ENCODE results near the gene PRKACB. TPM values are rescaled to one million over a fixed set of nuclear protein-coding genes. Genes with fewer than 3 reads are reported as not detected.

PRKACB gene
- total and polyA plus RNA-seq, 2 of the 8 experiments (the other 6 are each of a cell fraction or from before 2014, with no cell fraction given), result 7.8 to 31.0 TPM

DNA sequence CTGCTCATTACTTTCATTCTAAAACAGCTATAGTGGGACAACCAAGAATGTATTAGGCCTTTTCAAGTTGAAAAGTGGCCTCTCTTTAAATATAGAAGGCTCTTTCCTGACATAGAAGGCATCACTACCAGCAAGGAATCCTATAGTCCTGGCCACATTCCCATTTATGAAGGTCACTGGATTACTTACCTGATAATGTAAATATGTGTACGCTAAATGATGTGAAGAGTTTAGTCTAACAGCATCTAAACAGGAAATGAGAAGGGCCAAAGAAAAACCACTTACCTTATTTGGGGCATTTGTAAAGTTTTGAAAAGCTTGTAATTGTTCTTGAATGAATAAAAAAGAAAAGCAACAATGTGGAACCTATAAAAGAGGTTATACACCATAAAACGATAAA is 24.7 kb downstream of the PRKACB start:
- Histone ChIP-seq H2BK5ac (ENCODE audit: low read depth, low read length) (no peak overlapping the region), H3K23me2 (ENCODE audit: low read depth, low read length) (no peaks in the 10 kb centered on the region), H3K18ac (ENCODE audit: extremely low read depth, low read length) (no peak overlapping the region), H3K9me3 (ENCODE audit: insufficient read depth in 2 of 2, low read depth in 1 of 2, low read length in 1 of 2) (no peaks in the 10 kb centered on the region), H4K8ac (ENCODE audit: extremely low read depth, insufficient read depth, low read length) (no peak overlapping the region), H3K9ac (replicated peaks in 1 of 4; ENCODE audit: extremely low read depth in 1 of 4, low read depth in 3 of 4, low read length in 3 of 4) (no peak overlapping the region), H3K79me2 (ENCODE audit: control insufficient read depth in 1 of 2, insufficient read depth in 2 of 2, low read length in 2 of 2) (no peaks in the 10 kb centered on the region), H3K56ac (replicated peaks; ENCODE audit: insufficient read length, low read depth, low read length) (no peak overlapping the region), H4K20me1 (replicated peaks in 1 of 2; ENCODE audit: control insufficient read depth in 1 of 2, insufficient read depth in 2 of 2, low read length in 2 of 2) (no peaks in the 10 kb centered on the region), H3K4ac (replicated peaks; ENCODE audit: insufficient read length, low read depth, low read length) (no peak overlapping the region), H3K23ac (ENCODE audit: insufficient read length) (no peak overlapping the region), H2BK15ac (ENCODE audit: low read length) (no peak overlapping the region), H4K91ac (replicated peaks; ENCODE audit: insufficient read length, low read length) (no peak overlapping the region), H2BK20ac (ENCODE audit: low read length) (no peak overlapping the region), H3K36me3 (ENCODE audit: control insufficient read depth in 2 of 4, insufficient read depth in 4 of 4, low read length in 3 of 4) (no peaks in the 10 kb centered on the region), H3K27me3 (replicated peaks in 1 of 4; ENCODE audit: control insufficient read depth in 3 of 4, extremely low read depth in 1 of 4, insufficient read depth in 3 of 4, low read length in 3 of 4) (no peaks in the 10 kb centered on the region), H3K4me2 (ENCODE audit: insufficient read depth in 1 of 2, low read depth in 2 of 2, low read length in 2 of 2) (no peak overlapping the region), H4K5ac (ENCODE audit: insufficient read length, low read depth, low read length) (no peak overlapping the region), H2BK12ac (ENCODE audit: low read depth, low read length) (no peak overlapping the region), H3K4me3 (ENCODE audit: extremely low read depth in 1 of 4, insufficient read depth in 2 of 4, low read depth in 3 of 4, low read length in 4 of 4) (no peak overlapping the region), H3K79me1 (ENCODE audit: low read depth, low read length) (no peaks in the 10 kb centered on the region), H2BK120ac (replicated peaks; ENCODE audit: low read depth, low read length) (no peak overlapping the region), H3K27ac (ENCODE audit: low read depth, low read length) (no peak overlapping the region), H2AK5ac (ENCODE audit: low read depth, low read length) (no peak overlapping the region), H2AFZ (ENCODE audit: low read length) (no peak overlapping the region), H3K14ac (ENCODE audit: insufficient read length) (no peak overlapping the region), H3K4me1 (replicated peaks in 1 of 4; ENCODE audit: control insufficient read depth in 3 of 4, insufficient read depth in 4 of 4, low read length in 3 of 4) (no peaks in the 10 kb centered on the region)
- FAIRE-seq (no peak), DNase-seq (ENCODE audit: low read depth in 1 of 2, low spot score in 2 of 2) (no peak)
- WGBS, 2 experiments (ENCODE audit: extremely low coverage in 1 of 2, insufficient coverage in 1 of 2, insufficient read length in 1 of 2, insufficient replicate concordance in 2 of 2, low coverage in 1 of 2, low lambda C conversion rate in 2 of 2, missing lambda C conversion rate in 1 of 2), result 88% methylated on average over 2 of the region's 2 CpGs; no CpG with 5 or more reads in 1 of the 2 experiments
- ChIA-PET CTCF (ENCODE audit: partially characterized antibody) (no interaction called here), POLR2A (ENCODE audit: partially characterized antibody) (no interaction called here)
- TF ChIP-seq CHD2 (IDR thresholded peaks at IDR 0.05; ENCODE audit: low read length) (no peak), SP2 (IDR thresholded peaks at IDR 0.05; ENCODE audit: low read length) (no peak), CEBPB (IDR thresholded peaks at IDR 0.05; ENCODE audit: low read depth, low read length) (no peak)

All from H1 (cell line).